GM18519 (cell line): ENCODE measurements around the gene NLGN4Y.

Experiments used
- ATAC-seq: cut with Tn5 transposase; IDR thresholded peaks from one replicate; pipeline ENCODE4 v1.9.1; 2021; ENCODE audit warnings: mild to moderate bottlenecking, moderate library complexity; ENCODE audit not compliant: unreplicated experiment, low FRiP score

The NLGN4Y gene

GRCh38 chrY:14641853-14642252, 117.5 kb downstream of the NLGN4Y start:
- ATAC-seq: no peak

GRCh38 chrY:14644157-14644952, 120.0 kb downstream of the NLGN4Y start:
- ATAC-seq: no peak

- ATAC-seq: no peak
These were observed 154.9 kb downstream of the NLGN4Y start for GRCh38 chrY:14679181-14679580.

- ATAC-seq: no peak
These were observed 170.2 kb downstream of the NLGN4Y start for GRCh38 chrY:14694543-14694942.

GRCh38 chrY:14708158-14708557, 183.8 kb downstream of the NLGN4Y start:
- no peak for ATAC-seq

GRCh38 chrY:14741596-14741995, 217.3 kb downstream of the NLGN4Y start:
- no peak for ATAC-seq

- ATAC-seq: no peak
These were observed 224.0 kb downstream of the NLGN4Y start for GRCh38 chrY:14748329-14748728.

GRCh38 chrY:14755571-14755970, 231.2 kb downstream of the NLGN4Y start:
- no peak for ATAC-seq

GRCh38 chrY:14762903-14763302, 238.6 kb downstream of the NLGN4Y start:
- ATAC-seq: no peak

- ATAC-seq: no peak
These were observed 239.3 kb downstream of the NLGN4Y start for GRCh38 chrY:14763600-14763999.

GRCh38 chrY:14778208-14778607, 253.9 kb downstream of the NLGN4Y start:
- ATAC-seq: no peak

- no peak for ATAC-seq
These were observed 268.8 kb downstream of the NLGN4Y start for GRCh38 chrY:14793104-14793503.

- no peak for ATAC-seq
These were observed 269.3 kb downstream of the NLGN4Y start for GRCh38 chrY:14793674-14794073.

GRCh38 chrY:14798010-14798409, 273.7 kb downstream of the NLGN4Y start:
- ATAC-seq: no peak

GRCh38 chrY:14801096-14801495, 276.8 kb downstream of the NLGN4Y start:
- ATAC-seq: no peak

GRCh38 chrY:14802125-14802524, 277.8 kb downstream of the NLGN4Y start:
- ATAC-seq: no peak

- no peak for ATAC-seq
These were observed 279.7 kb downstream of the NLGN4Y start for GRCh38 chrY:14804041-14804440.

- no peak for ATAC-seq
These were observed 294.1 kb downstream of the NLGN4Y start for GRCh38 chrY:14818452-14818851.

GRCh38 chrY:14822201-14822600, 297.9 kb downstream of the NLGN4Y start:
- no peak for ATAC-seq

- no peak for ATAC-seq
These were observed 298.6 kb downstream of the NLGN4Y start for GRCh38 chrY:14822906-14823305.

GRCh38 chrY:14824583-14824982, 300.3 kb downstream of the NLGN4Y start:
- ATAC-seq: no peak

- ATAC-seq: no peak
These were observed 301.4 kb downstream of the NLGN4Y start for GRCh38 chrY:14825728-14826127.

GRCh38 chrY:14828531-14828930, 304.2 kb downstream of the NLGN4Y start:
- ATAC-seq: no peak
